HG02870 (cell line): ENCODE data around the gene FUT2.
"Not testable (repeated sequence)": the region's sequence is repeated elsewhere in the genome, so short reads cannot be mapped to it uniquely, and the experiment has no call there.

ENCODE experiments used
- ATAC-seq: cut with Tn5 transposase; IDR thresholded peaks from one replicate; pipeline ENCODE4 v1.9.1; 2021; ENCODE audit warnings: mild to moderate bottlenecking, moderate library complexity; ENCODE audit not compliant: unreplicated experiment

The FUT2 gene

GRCh38 chr19:48670699-48671445 lies 24.9 kb upstream of the FUT2 start:
- no peak for ATAC-seq

GRCh38 chr19:48671446-48671995 lies 24.2 kb upstream of the FUT2 start:
- no peak for ATAC-seq

DNA sequence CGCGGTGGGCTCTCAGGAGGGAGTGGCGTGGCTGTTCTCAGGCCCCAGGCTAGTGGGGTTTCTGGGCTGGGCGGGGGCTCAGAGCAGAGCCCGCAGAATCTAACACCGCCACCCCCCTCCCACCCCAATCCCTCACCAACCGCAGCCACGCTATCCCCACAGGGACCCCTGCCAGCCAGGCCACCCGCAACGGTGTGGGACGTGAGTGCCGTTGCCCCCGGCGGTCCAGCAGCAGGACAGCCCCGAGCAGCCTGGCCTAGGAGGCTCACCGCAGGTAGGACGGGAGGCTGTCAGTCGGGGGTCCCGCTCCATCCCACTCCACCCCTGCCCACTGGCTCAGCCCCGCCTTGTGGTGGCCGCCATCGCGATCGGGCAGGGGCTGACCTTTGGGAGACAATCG lies 22.8 kb upstream of the FUT2 start, which contains the start of gene NTN5:
Gene NTN5 (minus strand): TSS at position 24 of the 400 bp plus-strand sequence. CDS start 2,031 bp downstream, outside the sequence.
- no peak for ATAC-seq

GRCh38 chr19:48673436-48674100 lies 22.2 kb upstream of the FUT2 start:
- no peak for ATAC-seq

- ATAC-seq, result no peak
These were observed 21.5 kb upstream of the FUT2 start for GRCh38 chr19:48674216-48674809.

DNA sequence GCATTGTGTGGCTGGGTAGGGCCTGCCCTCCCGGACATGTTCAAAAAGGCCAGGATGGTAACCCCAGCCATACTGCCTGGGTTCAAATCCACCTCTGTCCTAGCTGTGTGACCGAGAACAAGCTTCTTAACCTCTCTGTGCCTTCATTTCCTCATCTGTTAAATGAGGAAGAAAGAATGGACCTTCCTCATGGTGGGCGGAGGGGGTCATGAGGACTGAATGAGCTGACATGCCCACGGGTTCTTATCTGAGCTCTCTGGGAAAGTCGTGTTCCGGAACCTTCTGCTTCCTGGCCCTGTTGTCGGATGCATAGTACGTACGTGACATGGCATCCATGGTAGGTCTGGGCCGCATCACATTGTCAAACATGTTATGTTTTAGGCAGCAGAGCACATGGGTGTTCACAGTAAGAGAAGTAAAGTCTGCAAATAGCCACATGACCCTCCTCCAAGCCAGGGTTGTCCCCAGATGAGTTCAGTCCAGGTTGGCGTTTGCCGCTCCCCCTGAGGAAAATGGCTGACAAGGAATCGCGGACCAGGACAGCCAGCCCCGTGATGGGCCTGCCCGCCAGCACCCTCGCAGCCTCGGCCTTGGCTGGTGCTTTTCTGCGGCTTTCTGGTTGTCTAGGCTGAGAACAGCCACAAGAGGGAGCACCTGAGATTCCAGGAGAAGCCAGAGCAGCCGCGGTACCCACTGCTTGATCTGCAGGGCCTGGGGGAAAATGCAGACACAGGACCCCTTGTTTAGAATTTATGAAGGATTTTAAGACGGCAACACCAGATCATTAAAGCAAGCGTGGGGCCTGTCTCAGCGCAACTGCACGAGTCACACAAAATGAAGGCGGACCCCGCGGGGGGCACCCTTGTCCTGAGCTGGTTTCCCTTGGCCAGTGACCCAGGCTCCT lies 20.6 kb upstream of the FUT2 start:
- no peak for ATAC-seq

DNA sequence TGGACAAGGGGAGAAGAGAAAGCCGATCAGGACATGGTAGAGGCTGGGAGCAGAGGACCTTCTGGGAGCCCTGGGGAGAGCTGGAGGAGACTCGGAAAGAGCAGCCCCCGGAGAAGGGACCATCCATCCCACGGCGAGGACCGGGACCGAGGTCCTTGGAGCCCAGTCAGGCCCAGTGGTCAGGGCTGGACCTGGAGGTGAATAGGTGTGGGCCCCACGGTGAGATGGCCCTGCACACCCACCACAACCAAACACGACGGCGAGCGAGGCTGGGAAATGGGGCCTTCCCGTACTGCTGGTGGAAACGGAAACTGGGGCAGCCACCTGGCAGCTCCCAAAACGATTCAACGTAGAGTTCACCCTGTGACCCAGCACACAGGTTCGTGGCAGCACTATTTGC lies 19.3 kb upstream of the FUT2 start:
- ATAC-seq, result no peak

DNA sequence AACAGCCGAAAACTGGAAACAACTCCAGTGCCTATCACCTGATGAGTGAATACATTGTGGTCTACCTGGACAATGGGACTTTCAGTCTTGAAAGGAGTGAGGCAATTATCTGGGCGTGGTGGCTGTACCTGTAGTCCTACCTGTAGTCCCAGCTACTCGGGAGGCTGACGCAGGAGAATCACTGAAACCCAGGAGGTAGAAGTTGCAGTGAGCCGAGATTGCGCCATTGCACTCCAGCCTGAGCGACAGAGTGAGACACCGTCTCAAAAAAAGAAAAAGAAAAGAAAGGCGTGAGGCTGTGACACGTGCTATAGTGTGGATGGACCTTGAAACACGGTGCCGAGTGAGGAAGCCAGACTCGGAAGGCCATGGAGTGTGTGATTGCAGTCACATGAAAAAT lies 18.9 kb upstream of the FUT2 start:
- ATAC-seq, result no peak

DNA sequence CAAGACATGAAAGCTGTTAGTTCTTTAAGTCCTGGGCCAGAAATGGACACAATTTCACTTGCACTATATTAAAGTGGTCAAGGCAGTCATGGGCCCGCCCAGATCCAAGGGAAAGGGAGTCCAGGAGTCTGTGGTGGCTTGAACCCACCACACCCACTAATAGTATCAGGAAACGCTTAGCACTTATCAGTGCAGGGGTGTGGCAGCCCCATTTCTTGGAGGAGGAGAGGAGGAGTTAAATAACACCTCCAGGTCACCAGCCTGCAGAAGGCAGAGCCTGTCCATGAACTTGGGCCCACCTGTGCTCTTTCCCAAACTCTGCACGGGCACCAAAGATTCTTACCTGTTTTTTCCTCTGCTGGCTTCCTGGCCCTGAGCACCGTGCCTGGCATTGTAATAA lies 17.6 kb upstream of the FUT2 start:
- ATAC-seq, result no peak

- ATAC-seq, result not testable (repeated sequence)
These were observed 15.8 kb upstream of the FUT2 start for GRCh38 chr19:48680006-48680405.

DNA sequence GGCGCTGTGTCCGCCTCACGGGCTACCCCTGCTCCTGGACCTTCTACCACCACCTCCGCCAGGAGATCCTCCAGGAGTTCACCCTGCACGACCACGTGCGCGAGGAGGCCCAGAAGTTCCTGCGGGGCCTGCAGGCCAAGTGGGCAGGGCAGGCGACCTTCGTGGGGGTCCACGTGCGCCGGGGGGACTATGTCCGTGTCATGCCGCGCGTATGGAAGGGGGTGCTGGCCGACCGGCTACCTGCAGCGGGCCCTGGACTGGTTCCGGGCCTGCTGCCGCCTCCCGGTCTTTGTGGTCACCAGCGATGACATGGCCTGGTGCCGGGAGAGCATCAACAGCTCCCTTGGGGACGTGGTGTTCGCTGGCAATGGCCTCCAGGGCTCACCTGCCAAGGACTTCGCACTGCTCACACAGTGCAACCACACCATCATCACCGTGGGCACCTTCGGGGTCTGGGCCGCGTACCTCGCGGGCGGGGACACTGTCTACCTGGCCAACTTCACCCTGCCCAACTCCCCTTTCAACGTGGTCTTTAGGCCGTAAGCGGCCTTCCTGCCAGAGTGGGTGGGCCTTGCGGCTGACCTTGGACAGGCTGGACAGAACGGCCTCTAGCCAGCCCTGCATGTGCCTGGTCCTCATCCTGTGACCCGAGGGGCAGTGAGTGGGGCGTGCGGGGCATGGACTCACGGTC lies 15.2 kb upstream of the FUT2 start:
- ATAC-seq, result no peak

DNA sequence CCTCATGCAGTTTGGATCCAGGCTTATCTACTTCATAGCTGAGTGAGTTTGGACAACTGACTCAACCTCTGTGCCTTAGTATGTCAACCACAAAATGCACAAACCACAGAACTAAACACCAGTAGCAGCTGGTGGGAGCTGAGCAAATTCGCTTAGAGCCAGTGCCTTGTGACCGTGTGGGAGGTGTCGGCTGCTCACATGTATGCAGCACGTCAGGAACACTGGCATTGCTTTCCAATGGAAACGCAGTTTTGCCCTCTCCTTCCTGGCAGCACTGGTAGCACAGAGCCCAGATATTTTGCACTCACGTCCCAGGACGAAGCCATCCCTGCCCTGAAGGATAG lies 14.7 kb upstream of the FUT2 start:
- no peak for ATAC-seq

DNA sequence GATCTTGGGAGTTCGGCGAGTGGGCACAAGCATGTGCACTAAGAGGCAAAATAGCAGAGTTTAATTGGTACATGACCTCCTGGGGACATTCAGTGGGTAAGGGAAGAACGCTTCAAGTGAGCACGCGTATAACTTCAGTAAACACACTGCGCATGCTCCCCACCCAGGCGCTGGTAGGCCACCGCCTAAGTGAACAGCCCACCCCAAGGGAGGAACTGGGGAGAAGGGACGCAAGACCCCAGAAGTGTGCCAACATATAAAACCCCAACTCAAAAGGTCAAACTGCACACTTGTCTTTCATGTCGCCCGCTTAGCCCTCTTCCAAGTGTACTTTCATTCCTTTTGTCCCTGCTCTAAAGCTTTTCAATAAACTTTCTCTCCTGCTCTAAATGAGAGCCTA lies 12.4 kb upstream of the FUT2 start:
- no peak for ATAC-seq

GRCh38 chr19:48685583-48685982 lies 10.2 kb upstream of the FUT2 start:
- no peak for ATAC-seq

- no peak for ATAC-seq
These were observed 9.7 kb upstream of the FUT2 start for GRCh38 chr19:48686088-48686487.

DNA sequence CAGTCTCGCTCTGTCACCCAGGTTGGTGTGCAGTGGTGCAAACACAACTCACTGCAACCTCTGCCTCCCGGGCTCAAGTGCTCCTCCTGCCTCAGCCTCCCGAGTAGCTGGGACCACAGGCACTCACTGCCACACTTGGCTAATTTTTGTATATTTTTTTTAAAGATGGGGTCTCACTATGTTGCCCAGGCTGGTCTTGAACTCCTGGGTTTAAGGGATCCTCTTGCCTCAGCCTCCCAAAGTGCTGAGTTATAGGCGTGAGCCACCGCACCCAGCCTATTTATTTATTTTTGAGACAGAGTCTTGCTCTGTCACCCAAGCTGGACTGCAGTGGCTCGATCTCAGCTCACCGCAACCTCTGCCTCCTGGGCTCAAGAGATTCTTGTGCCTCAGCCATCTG lies 9.1 kb upstream of the FUT2 start:
- not testable (repeated sequence) for ATAC-seq

DNA sequence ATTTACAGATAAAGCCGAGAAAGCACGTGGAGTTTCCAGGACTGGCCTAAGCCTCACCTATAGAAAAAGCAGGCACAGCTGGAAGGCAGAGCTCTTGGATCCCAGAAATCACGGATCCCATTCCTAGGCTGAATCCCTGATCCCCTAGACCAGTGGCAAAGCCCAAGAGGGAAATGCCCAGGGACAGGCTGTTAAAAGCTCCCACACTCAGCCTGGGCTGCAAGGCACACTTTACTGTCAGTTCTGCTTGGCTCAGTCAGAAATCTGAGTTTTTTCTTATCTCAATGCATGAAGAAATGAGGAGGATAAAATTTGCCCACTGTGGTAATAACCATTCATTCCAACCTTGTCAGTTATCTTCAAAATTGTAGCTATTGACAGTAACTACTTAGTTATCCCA lies 8.0 kb upstream of the FUT2 start:
- no peak for ATAC-seq

- ATAC-seq, result no peak
These were observed 6.3 kb upstream of the FUT2 start for GRCh38 chr19:48689449-48689848.

DNA sequence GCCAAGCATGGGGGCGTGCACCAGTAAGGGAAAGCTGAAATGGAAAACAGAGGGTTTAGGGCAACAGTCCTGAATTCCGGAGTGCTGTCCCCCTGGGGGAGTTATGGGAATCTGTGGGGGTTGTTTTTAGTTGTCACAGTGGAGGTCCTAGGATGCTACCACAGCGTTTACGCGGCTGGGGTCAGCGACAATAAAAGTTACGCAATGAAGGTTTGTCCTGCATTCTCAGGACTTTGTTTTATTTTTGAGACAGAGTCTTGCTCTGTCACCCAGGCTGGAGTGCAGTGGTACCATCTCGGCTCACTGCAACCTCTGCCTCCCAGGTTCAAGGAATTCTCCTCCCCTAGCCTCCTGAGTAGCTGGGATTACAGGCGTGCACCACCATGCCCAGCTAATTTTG lies 2.1 kb upstream of the FUT2 start:
- not testable (repeated sequence) for ATAC-seq

DNA sequence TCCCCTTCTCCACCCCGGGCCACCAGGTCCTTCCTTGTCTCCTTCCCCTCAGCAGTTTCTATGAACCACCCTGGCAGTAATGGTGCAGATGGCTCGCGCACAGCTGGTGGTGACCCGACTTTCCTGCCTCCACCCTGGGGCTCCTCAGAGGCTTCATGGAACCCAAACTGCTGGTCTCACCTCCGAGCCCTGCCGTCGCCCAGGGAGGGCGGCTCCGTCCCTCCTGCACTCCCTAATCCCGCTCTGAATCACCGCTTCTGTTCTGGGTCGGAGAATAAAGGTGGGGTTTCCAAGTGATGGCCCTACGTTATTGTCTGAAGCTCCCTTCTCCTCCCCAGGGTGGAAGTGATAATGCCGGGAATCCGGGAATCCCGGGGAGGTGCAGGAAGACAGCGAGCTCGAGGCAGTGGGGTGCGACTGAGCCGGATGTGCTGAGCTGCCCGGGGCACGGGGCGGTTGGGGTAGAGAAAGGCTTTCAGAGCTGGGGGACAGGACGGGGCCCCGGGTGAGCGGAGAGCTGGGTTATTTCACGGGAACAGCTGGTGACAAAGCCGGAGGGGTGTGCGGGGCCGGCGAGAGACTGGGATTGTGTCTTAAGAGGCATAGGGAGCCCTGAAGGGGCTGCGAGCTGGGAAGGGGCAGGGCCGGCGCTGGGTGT lies 711 bp downstream of the FUT2 start:
- no peak for ATAC-seq
